ENCODE data around the gene EFCAB6. TPM values are rescaled to one million over a fixed set of nuclear protein-coding genes. Genes with fewer than 3 reads are reported as not detected.

The EFCAB6 gene
- total RNA-seq, 6 experiments from 2014 or later, result 0.29 to 1.5 (median 0.93) TPM

DNA sequence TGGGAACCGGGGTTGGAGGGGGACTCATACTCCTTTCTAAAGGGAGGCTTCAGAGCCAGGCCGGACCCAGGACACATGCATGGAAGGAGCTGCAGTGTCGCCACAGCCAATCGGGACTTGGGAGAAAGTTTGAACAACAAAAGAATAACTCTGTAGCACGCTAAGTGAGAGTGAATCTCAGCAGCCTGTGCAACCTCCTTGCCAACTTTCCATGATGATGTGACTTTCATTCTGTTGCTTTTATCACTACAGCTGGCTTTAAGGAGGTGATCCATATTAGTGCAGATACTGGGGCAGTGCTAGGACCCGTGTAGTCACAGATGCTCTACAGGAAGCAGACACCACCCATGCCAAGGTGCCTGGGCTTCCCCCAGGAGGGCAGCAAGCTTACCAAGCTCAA lies 243.0 kb downstream of the EFCAB6 start:
- intact Hi-C loops (cut with DNase I), result no loop called here
- H3K9me3 ChIP-seq, result no peaks in the 10 kb centered on the region
- H3K4me1 ChIP-seq, result no peaks in the 10 kb centered on the region
- H3K27me3 ChIP-seq, result no peaks in the 10 kb centered on the region
- TF ChIP-seq POLR2A (IDR thresholded peaks at IDR 0.05), result no peak
- TF ChIP-seq, protein P1, sequence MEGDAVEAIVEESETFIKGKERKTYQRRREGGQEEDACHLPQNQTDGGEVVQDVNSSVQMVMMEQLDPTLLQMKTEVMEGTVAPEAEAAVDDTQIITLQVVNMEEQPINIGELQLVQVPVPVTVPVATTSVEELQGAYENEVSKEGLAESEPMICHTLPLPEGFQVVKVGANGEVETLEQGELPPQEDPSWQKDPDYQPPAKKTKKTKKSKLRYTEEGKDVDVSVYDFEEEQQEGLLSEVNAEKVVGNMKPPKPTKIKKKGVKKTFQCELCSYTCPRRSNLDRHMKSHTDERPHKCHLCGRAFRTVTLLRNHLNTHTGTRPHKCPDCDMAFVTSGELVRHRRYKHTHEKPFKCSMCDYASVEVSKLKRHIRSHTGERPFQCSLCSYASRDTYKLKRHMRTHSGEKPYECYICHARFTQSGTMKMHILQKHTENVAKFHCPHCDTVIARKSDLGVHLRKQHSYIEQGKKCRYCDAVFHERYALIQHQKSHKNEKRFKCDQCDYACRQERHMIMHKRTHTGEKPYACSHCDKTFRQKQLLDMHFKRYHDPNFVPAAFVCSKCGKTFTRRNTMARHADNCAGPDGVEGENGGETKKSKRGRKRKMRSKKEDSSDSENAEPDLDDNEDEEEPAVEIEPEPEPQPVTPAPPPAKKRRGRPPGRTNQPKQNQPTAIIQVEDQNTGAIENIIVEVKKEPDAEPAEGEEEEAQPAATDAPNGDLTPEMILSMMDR (IDR thresholded peaks at IDR 0.05), result no peak
- H3K27ac ChIP-seq, result no peak overlapping the region
- no peak for DNase-seq
- 100% methylated on average over 2 of the region's 6 CpGs for WGBS (ENCODE audit: insufficient coverage, low coverage, low lambda C conversion rate, missing lambda C conversion rate)
- no peaks in the 10 kb centered on the region for H3K36me3 ChIP-seq
- no peak overlapping the region for H3K4me3 ChIP-seq
- ATAC-seq, result no peak

DNA sequence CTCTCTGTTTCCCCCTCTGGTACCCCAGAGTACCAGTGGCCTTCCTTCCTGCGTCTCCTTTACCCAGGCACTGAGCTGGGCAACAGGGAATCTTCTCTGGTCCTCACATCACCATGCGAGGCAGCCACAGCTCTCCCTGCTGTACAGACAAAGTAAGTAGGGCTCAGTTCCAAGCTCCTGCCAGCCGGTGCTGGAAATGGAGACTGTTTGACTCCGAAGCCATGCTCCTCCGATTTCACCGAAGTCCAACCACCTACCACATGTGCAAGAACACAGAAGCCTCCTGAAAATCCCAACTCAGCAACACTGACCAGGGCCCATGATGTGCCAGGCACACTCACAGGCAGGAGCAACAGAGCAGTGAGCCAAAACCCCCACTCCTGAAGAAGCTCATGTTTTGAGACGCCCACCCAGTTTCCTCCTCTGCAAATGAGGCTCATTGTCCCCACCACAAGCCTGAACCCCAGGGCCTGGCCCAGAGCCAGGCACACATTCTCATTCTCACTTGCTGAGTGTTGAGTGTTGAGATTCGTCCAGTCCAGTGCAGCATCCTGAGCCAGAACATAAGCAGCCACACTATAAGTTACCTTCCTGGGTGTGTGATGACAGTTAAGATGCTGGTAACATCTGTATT lies 244.3 kb downstream of the EFCAB6 start:
- H3K9me3 ChIP-seq, result no peaks in the 10 kb centered on the region
- WGBS (ENCODE audit: insufficient coverage, low coverage, low lambda C conversion rate, missing lambda C conversion rate), result 70% methylated on average over 2 of the region's 8 CpGs
- intact Hi-C loops (cut with DNase I), result no loop called here

DNA sequence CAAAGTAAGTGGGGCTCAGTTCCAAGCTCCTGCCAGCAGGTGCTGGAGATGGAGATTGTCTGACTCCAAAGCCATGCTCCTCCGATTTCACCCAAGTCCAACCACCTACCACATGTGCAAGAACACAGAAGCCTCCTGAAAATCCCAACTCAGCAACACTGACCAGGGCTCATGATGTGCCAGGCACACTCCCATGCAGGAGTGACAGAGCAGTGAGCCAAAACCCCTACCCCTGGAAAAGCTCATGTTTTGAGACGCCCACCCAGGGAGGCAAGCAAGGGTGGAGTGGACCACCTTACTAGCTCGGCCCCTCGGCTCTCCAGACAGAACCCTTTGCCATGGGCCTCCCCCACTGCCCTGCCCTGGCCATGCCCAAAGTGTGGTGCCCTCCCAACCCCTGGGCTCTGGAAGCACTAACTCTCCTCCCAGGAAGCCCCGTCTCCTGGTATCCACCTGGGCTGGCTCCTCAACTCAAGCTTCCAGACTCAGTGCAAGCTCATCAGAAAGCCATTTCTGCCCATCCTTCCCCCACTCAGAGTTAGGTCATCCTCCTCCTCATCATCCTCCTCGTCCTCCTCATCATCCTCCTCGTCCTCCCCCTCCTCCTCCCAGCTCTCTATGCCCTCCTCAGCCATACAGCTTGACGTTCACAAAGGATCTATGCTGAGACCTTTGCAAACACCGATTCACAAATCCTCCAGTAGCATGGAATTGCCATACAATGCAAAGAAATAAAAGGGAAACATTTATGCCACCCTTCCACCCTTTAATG lies 245.4 kb downstream of the EFCAB6 start:
- WGBS (ENCODE audit: insufficient coverage, low coverage, low lambda C conversion rate, missing lambda C conversion rate), result 68% methylated on average over 3 of the region's 9 CpGs
- intact Hi-C loops (cut with DNase I), result no loop called here
- H3K9me3 ChIP-seq, result no peaks in the 10 kb centered on the region
- no peaks in the 10 kb centered on the region for H3K36me3 ChIP-seq
- H3K27ac ChIP-seq, result no peak overlapping the region
- no peak overlapping the region for H3K4me3 ChIP-seq
- no peaks in the 10 kb centered on the region for H3K27me3 ChIP-seq
- TF ChIP-seq, protein P1 (IDR thresholded peaks at IDR 0.05), result no peak
- no peak for TF ChIP-seq POLR2A (IDR thresholded peaks at IDR 0.05)
- H3K4me1 ChIP-seq, result no peaks in the 10 kb centered on the region
- DNase-seq (no peak), ATAC-seq (no peak)

More for the DNA sequence above, 244.3 kb downstream of the EFCAB6 start:
- no peaks in the 10 kb centered on the region for H3K27me3 ChIP-seq
- H3K4me1 ChIP-seq, result no peaks in the 10 kb centered on the region
- no peaks in the 10 kb centered on the region for H3K36me3 ChIP-seq
- H3K27ac ChIP-seq, result no peak overlapping the region
- DNase-seq (no peak), ATAC-seq (no peak)
- TF ChIP-seq, protein P1 (IDR thresholded peaks at IDR 0.05), result no peak
- no peak for TF ChIP-seq POLR2A (IDR thresholded peaks at IDR 0.05)
- no peak overlapping the region for H3K4me3 ChIP-seq

- DNase-seq, result peak in 2 of 3 donors; percentile 58 to 80
These were observed 246.1 kb downstream of the EFCAB6 start for GRCh38 chr22:43566021-43566420.

More at GRCh38 chr22:43566021-43566420, 246.1 kb downstream of the EFCAB6 start:
- TF ChIP-seq, protein P1 (IDR thresholded peaks at IDR 0.05), result no peak
- no peak for TF ChIP-seq POLR2A (IDR thresholded peaks at IDR 0.05)
- Histone ChIP-seq H3K27ac (no peak overlapping the region), H3K27me3 (no peaks in the 10 kb centered on the region), H3K4me1 (no peaks in the 10 kb centered on the region), H3K9me3 (no peaks in the 10 kb centered on the region), H3K36me3 (no peaks in the 10 kb centered on the region), H3K4me3 (no peak overlapping the region)
- intact Hi-C loops (cut with DNase I), result no loop called here
- 39% methylated on average over 4 of the region's 9 CpGs for WGBS (ENCODE audit: insufficient coverage, low coverage, low lambda C conversion rate, missing lambda C conversion rate)
- ATAC-seq, result peak; percentile 69 to 94 (median 77)

Data from right lobe of liver (tissue), 6 donors.